HG02885 (cell line): Measurements from ENCODE around the gene FLNC.

ENCODE experiments used
- ATAC-seq: cut with Tn5 transposase; IDR thresholded peaks from one replicate; pipeline ENCODE4 v1.9.1; 2021; ENCODE audit warnings: mild to moderate bottlenecking; ENCODE audit not compliant: unreplicated experiment, poor library complexity

The FLNC gene

GRCh38 chr7:128829391-128830166 is 627 bp upstream of the FLNC start:
- no peak for ATAC-seq

DNA sequence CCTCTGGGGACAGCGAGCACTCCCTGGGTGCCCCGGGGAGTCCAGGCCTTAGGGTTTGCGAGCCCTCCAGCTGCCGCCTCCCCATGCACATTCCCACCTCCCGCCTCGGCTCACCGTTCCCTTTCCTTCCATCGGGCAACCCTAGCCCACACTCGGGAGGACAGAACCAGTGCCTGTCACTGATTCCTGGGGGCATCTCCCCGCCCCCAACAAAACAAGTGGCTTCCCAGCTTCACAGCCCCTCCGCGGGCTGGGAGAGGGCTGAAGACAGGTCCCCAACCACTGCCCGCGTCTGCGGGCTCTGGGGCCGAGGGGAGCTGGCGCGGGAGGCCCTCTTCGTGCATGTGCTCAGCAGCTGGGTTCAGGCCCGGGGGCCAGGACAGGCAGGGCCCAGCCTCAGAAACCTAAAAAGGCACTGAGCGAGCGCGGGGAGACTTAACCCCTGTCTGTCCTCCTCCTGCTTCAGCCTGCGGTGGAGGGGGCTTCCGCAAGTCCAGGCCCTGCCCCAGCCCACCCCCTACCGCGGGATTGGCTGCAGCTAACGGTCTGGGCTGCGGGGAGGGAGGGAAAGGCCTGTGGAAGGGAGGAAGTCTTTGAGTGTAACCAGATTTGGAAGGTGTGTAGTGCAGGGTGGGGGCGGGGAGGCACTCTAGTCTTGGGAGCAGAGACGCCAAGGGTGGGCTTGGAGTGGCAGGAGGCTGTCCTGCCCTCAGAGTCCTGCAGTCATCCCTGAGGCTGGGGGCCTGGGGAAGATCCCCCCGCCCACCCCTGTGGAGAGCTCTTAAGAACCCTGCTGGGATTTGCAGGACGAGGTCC is 1.2 kb downstream of the FLNC start:
- no peak for ATAC-seq

DNA sequence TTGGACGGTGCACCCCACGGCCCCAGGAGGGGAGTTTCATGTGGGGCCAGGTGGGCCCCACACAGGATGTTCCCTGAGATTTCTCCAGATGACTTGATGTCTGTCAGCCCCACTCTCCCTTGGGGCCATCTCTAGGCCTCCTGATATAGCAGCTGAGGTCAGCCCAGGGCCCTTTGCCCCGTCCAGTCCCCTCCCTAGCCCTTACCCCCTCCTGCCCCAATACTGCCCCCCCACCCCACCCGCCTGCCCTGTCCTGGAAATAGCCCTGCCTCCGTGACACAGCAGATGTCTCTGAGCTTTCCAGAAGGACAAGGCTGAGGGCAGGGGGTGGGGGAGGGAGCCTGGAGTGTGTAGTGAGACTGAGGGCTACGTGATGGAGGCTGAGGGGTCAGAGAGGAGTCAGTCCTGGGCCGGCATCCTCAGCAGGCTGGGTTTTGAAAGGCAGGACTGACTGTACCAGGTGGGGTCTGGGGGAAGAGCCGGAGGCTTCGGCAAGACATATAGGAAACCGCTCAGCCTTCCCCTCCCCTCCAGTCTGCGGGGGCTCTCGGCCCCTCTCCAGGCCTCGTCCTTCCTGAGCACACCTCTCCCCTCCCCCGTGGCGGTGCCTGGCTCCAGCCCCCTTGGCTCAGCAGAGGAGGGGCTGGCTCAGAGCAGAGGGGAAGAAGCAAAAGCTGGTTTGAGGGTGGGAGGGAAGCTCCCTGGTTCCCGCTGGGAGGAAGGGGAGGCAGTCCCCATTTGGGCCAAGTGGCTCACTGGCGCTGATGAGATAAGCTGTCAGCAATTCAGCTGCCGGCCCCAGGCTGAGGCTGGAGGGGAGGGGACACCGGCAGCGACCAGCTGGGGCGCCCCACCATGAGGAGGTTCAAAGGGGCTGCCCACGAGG is 2.0 kb downstream of the FLNC start:
- ATAC-seq: no peak

DNA sequence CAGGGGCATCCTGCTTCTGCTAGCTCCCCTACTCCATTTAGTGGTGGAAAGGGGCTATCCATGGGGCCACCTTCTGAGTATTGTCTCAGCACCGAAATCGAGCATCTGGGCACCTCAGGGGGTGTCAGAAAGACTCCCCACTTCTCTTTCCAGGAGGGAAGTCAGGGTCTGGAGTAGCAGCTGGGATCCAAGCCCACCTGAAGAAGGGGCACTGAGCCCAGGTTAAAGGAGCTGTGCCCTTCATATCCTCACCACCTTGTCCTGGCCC is 2.6 kb downstream of the FLNC start:
- no peak for ATAC-seq

GRCh38 chr7:128833148-128833945 is 3.1 kb downstream of the FLNC start:
- ATAC-seq: no peak

GRCh38 chr7:128833946-128834325 is 3.7 kb downstream of the FLNC start:
- no peak for ATAC-seq

- no peak for ATAC-seq
These were observed 5.1 kb downstream of the FLNC start for GRCh38 chr7:128835231-128835751.

DNA sequence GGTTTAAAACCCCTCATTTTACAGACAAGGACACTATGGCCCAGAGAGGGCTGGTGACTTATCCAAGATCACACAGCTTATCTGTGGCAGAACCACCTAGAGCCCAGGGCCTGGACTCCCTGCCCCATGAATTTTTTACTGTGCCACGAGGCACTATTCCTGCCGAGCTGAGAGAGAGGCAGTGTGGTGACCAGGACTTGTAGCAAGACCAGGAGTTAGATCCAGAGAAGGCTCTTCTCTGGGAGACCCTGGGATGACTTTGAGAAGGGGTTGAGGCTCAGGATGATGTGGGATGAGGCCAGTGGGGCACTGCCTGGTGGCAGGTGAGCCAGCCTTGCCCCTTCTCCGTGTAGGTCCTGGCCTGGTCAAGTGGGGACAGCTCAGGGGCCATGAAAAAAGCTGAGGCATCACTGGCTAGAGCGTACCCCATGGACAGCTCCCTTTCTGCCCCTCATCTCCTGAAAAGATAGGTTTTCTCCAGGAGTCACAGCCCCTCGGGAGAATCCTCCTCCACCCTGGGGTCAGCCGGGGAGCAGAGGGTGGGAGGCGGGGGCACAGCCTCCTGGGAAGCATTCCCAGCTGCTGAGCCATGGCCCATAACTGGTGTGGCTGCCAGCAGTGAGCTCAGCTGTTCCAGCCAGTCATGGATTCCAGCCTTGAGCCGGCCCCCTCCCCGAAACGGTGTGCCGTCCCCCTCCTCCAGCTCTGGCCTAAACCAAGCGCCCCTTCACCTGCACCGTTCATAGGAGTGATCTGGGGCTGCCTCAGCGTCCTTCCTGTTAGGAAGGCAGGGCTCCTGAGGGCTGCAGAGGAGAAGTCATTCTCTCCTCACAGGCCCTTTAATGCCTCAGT is 5.8 kb downstream of the FLNC start:
- no peak for ATAC-seq

- no peak for ATAC-seq
These were observed 6.6 kb downstream of the FLNC start for GRCh38 chr7:128836729-128837348.

- no peak for ATAC-seq
These were observed 7.3 kb downstream of the FLNC start for GRCh38 chr7:128837521-128837921.

DNA sequence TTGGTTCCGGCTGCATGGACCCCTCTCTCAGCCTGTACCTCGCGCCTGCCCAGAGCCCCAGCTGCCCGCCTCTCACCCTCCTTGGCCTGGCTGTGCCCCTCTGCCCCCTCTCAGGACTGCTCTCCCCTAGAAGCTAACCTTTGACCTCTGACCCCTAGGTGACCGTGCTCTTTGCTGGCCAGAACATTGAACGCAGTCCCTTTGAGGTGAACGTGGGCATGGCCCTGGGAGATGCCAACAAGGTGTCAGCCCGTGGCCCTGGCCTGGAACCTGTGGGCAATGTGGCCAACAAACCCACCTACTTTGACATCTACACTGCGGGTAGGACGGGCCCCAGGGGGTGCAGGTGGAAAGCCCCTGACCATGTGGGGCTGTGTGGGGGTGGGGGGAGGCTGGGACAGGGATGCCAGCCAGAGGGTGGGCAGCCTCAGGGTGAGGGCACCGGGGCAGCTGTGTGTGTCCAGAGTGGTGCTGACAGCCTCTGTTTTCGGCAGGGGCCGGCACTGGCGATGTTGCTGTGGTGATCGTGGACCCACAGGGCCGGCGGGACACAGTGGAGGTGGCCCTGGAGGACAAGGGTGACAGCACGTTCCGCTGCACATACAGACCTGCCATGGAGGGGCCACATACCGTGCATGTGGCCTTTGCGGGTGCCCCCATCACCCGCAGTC is 8.0 kb downstream of the FLNC start:
- ATAC-seq: no peak

GRCh38 chr7:128838981-128839731 is 8.9 kb downstream of the FLNC start:
- ATAC-seq: no peak

- no peak for ATAC-seq
These were observed 9.6 kb downstream of the FLNC start for GRCh38 chr7:128839751-128840177.

DNA sequence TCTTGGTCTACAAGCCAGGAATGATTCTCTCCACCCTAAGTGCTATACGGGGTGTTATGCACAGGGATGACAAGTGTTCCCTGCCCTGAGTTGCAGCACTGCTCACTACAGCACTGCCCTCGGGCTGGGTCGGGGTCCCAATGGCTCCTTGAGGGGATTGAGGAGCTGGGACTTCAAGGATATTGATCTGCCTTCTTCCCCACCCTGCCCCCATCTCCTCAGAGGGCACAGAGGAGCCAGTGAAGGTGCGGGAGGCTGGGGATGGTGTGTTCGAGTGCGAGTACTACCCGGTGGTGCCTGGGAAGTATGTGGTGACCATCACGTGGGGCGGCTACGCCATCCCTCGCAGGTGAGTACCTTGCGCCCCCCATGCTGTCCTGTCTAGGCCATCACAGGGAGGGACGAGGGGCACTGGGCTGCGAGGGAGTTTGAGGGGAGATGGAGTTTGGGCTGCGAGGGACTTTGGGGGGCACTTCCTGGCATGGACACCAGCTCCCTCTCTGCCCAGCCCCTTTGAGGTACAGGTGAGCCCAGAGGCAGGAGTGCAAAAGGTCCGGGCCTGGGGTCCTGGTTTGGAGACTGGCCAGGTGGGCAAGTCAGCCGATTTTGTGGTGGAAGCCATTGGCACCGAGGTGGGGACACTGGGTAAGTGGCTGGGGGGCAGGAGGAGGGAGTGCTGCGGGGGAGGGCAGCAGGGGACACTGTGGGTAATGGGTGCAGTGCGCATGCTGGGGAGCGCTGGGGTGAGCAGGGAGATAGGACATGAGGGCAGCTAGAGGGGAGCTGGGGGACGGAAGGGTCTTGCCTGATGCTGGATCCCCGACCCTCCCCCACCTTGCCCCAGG is 10.3 kb downstream of the FLNC start:
- ATAC-seq: no peak

GRCh38 chr7:128841171-128841690 is 11.0 kb downstream of the FLNC start:
- no peak for ATAC-seq

DNA sequence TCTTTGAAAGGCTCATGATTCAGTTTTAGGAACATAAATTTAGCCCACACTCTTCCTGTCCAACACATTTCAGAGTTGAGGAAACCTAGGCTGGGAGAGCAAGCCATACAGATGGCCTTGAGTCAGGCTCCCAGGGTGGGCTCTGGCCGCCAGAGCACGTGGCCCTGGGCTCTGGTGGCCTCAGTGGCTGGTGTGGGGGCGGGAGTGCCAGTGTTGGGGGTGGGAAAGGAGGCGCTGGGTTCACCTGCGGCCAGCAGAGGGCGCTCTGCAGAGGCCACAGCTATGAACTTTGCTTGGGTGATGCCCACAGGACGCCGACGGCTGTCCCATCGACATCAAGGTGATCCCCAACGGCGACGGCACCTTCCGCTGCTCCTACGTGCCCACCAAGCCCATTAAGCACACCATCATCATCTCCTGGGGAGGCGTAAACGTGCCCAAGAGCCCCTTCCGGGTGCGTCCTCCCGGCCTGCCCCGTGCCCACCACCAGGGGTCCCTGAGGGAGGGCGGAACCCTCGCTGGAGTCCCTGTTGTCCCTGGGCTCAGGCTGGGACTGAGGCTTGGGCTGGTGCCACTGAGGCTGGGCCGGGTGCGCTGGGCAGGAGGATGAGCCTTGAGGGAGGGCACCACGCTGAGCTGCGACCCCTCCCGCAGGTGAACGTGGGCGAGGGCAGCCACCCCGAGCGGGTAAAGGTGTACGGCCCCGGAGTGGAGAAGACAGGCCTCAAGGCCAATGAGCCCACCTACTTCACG is 11.9 kb downstream of the FLNC start:
- no peak for ATAC-seq
